GM21825 (cell line): ENCODE data around the gene IQCN.

Source experiments
- ATAC-seq: cut with Tn5 transposase; IDR thresholded peaks from one replicate; pipeline ENCODE4 v1.9.1; 2021; ENCODE audit warnings: mild to moderate bottlenecking, moderate library complexity; ENCODE audit not compliant: unreplicated experiment

IQCN gene

DNA sequence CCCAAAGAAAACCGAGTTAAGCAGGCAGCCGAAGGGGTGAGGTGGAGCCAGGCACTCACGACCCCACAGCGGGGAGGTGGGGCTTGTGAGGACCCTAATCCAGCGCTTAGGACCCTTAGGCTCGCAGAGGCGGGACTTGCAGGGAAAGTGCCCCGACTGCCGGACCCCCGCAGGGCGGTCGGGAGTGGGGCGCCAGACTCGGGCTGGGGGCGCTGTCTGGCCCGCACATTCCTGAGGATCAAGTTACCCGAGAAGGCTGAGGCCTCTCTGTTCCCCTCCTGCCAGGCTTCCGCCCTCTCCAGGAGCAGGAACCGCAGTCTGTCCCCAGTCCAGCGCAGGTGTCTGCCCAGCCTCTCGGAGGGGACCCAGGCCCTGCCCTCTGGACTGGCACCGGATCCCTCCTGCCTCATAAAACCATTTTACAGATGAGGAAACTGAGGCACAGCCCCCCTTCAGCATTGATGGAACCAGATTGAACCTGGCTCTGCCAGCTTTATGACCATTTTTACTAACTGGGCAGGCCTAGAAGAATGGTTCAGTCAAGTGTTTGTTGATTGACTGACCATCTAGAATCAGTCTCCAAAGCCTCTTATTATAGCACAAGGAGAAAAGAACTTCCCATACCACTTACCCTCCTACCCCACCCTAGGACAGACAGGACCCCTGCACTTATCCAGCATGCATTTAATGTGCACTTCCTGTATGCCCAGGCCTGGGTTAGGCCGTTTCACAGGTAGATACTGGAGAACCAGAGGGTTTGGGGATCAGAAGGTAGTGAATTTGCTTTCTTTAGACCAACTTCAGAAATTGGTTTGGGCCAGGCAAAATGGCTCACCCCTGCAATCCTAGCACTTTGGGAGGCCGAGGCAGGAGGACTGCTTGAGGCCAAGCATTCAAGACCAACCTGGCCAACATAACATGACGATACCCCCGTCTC lies 13.9 kb upstream of the IQCN start:
- ATAC-seq: no peak

DNA sequence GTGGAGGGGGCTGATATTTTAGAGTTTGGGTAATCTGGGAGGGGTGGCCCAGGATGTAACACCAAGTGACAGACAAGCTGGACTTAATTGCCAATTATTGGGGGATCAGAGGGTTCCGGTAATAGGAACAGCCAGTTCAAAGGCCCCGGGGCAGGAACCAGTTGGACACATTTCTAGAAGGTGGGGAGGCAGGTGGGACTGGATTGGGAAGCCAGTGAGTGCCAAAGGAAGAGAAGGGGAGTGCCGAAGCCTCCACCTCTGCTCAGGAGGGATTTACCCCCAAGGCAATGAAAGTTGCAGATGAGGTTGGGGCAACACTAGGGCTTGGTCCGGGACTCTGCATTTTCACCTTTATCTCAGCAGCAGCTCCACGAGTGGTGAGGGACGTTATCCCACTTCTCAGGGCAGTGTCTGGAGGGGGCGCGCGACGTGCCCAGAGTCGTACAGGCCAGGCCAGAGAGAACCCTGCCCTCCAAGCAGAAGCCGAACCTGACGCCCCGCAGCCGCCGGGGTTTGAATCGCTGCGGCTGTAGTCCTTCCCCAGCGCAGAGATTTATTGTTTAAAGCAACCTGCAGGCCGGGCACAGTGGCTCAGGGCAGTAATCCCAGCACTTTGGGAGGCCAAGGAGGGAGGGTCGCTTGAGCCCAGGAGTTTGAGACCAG lies 12.9 kb upstream of the IQCN start:
- ATAC-seq: no peak

DNA sequence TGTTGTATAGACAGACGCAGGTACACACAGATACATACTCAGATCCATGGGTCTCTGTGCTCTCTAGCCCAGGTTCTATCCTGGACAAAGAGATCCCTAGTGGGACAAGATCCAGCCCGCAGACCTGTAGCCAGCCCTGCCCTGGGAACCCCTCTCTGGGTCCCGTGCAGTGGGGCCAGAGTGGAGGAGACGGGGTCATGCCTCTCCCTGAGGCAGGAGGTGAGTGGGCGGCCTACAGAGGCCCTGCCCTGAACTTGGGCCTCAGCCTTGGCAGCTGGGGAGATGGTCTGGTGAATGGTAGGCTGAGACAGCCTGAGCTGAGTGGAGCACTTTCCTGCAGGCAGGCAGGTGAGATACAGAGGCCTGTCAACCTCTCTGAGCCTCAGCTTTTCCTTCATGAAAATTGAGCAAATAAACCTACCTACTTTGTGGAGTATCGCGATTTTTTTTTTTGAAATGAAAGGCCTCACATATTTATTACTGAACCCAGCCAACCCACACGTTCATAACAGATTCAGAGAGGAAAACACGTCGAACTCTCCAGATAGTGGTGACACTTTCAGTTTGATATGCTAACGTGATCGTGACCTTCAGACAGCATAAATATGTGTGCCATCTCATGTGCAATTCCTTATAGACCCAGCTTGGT lies 10.6 kb upstream of the IQCN start:
- no peak for ATAC-seq

DNA sequence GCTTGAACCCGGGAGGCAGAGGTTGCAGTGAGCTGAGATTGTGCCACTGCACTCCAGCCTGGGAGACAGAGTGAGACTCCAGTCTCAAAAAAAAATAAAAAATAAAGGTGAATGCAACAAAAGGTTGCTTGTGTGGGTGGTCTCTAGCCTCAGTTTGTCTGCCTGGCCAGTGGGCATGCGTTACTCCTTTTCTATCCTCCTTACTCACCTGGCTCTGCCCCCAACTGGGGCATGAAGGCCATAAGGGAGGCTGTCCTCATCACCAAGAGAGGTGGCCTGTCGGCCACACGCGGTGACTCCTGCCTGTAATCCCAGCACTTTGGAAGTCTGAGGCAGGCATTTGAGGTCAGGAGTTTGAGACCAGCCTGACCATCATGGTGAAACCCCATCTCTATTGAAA lies 9.1 kb upstream of the IQCN start:
- no peak for ATAC-seq

DNA sequence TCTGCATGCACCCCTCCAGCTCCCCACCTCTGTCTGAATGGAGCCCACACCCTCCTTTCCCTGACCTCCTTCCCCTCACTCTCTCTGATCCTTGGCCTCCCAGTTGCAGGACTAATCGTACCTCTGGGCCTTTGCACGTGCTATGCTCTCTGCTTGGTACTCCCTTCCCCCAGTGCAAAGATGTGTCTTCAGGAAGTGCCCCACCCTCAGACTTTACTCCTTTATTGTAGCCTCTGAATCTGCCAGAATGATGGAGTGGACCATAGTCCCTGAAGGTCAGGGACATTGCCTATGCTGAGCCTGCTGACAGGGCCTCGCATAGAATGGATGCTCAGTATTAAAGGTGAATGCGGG lies 8.5 kb upstream of the IQCN start:
- ATAC-seq: no peak

DNA sequence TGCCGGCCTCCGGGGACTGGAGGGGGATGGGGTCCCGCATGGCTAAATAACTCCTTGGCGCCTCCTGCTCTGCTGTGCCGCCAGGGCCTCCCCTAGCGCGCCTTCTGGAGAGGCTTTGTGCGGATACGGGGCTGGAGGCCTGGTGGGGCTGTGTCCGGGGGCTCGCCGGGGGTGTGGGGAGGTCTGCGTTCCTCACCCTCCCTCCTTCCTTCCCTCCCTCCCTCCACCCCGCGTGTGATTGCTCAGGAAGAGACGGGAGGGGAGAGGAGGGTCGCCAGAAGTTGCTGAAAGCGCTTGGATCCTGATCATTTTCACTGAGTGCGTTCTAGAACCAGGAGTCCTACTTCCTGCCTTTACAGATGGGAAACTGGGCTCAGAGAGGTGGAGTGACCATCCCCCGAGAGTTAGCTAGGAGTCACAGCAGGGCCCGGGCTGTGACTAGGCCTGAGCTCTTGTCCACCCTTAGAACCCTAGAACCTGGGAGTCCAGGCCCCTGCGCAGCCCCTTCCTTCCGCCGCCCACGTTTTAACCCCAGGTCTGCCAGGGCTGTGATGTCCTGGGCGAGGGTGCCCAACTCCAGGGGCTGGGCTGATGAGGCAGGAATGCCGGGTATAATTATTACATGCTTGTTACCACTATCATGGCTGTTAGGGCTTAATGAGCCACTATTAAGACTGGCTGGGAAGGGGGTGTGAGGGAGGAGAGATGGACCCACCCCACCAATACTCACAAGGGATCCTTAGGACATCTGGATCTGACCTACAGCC lies 8.0 kb upstream of the IQCN start:
- no peak for ATAC-seq

DNA sequence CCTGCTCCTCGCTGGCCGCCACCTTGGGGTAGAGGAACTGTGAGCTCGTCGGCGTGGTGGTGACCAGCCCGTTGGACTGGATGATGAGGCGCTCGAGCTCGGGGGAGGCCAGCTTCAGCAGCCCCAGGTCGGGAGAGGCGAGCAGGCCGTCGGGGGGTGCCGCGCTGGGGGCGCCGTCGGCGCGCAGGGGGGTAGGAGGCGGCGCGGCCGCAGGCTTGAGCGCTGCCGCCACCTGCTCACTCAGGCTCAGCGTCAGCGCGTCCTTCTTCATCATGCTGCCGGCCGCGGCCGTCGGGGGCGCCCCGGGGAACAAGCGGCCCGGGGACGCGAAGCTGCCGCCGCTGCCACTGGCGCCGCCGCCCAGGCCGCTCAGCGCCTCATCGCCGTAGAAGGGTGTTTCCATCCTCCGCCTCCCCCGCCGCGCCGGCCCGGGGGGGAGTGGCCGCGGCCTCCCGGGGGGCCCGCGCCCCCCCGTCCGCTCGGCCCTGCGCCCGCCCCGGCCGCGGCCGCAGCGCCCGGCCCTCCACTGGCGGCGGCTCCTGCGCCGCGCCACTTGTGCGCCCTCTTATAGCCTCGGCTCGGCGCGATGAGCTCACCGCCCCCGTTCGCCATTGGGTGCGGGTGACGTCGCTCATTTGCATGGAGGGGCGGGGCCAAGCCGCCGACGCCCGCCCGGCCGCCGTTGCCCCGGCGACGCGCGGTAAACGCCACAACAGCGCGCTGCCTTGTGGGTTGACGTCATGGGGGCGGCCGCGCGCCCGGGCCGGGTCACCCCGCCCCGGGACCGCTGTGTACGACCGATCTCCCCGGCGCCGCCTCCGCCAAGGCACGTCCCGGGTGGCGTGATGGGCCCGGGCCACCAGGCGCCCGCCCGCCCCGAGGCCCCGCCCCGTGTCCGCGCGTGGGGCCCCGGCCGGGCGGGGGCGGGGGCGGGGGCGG lies 7.1 kb upstream of the IQCN start, which contains the start of gene JUND:
Gene JUND (minus strand): TSS at position 541 of the 939 bp plus-strand sequence. CDS start 138 bp downstream, at position 403.
- peak; percentile 59 for ATAC-seq

DNA sequence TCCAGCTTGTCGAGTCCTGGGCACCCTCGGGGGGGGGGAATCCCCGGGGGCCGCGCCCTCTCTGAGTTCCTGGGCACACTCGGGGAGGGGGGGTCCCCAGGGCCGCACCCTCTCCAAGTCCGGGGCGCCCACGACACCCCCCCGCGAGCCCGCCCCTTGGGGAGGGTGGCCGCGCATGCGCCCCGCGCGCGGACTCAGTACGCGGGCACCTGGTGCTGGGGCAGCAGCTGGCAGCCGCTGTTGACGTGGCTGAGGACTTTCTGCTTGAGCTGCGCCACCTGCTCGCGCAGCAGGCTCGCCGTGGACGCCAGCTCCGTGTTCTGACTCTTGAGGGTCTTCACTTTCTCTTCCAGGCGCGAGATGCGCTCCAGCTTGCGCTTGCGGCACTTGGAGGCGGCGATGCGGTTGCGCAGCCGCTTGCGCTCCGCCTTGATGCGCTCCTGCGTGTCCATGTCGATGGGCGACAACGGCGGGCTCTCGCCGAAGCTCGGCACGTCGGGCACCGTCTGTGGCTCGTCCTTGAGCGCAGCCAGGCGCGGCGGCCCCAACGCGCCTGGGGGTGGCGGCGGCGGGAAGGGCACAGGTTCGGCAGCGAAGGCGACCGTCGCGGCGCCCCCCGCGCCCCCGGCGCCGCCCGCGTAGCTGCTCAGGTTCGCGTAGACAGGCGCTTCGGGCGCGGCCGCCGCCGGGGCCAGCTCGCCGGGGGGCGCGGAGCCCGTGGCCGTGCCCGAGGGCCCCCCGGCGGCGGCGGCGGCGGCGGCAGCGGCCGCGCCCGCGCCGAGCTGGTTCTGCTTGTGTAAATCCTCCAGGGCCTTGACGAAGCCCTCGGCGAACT lies 6.2 kb upstream of the IQCN start:
- ATAC-seq: peak; percentile 14

DNA sequence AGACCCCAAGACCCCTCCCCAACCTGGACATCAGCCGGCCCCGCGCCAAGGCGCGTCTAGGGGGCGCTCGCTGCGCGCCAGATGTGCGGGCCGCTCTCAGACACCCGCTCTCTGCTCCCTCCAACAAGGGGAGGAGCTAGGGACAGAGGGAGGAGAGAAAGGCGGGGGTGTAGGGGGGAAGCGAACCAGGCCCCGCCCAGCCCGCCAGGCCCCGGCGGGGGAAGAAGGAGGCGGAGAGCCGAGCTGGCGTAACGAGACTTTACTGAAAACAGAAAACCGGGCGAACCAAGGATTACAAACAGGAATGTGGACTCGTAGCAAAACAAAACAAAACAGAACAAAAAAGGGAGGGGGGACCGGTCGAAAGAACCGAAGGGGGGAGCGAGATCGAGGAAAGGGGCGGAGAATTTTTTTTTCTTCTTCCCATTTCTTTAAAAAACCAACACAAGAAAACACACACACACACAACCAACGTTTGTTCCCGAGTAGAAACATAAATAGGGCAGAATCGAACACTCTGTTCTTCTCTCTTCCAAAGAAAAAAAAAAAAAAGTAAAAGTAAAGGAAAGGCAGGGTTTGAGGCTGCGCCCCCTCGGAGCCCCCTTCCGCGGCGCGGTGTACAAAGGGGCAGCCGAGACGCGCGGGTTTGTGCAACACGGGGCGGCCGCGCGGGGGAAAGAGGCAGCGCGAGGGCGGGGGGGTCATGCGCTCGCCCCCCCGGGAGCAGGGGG lies 5.4 kb upstream of the IQCN start:
- ATAC-seq: no peak

DNA sequence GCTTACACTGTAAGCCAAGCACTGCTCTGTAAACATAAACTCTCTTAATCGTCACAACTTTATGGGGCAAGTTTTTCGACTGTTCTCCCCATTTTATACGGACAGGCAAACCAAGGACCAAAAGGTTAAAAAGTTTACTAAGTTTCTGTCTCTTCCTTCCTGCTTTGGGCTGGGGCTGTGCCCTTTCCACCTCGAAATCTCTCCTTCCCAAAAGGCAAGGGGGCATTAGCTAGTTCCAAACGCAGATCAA lies 4.9 kb upstream of the IQCN start:
- no peak for ATAC-seq

DNA sequence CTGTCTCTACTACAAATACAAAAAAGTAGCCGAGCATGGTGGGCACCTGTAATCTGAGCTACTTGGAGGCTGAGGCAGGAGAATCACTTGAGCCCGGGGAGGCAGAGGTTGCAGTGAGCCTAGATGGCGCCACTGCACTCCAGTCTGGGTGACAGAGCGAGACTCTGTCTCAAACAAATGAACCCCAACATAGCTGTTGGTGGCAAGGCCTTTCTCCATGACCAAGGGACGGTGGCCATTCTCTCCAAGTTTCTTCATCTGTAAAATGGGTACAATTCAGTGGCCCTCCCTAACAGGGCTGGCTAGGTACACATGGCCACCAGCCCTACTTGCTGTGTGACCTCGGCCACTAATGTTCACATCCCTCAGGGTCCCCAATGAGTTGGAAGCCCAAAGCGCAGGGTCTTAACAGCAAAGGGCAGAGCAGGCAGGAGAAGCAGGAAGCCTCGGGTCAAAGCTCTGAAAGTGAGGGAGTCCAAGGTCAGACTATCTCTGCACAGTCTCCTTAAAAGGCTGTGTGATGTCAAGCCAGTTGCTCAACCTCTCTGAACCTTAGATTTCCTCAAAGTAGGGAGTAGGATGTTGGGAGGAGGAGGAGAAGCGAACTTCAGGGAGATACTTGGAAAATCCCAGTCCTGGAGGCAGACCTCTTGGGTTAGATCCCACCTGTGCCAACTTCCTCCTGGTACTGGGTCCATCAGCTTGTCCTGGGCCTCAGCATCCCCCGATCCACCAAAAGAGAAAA lies 4.4 kb upstream of the IQCN start:
- ATAC-seq: no peak

DNA sequence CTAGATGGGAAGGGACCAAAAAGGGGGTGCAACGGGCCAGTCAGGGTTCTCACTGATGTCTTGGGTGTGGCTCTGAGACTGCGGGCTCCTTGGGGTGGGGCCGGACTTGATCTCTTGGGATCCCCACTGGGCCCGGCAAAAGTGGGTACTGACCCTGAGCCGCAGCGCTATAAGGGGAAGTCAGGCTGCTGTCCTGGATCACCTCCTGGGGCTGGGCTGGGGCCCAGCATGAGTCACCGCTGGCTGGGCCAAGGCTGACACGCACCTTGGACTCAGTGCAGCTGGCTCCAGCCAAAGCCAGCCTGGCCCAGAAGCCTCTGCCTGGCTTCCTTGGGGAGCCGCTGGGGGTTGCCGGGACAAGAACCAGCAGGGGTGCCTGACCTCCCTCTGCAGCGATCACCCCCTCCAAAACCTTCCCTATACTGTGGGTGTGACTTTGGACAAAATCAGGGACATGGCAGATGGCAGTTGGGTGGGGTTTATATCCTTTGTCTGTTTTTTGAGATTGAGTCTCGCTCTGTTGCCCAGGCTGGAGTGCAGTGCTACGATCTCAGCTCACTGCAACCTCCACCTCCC lies 617 bp upstream of the IQCN start:
- no peak for ATAC-seq

DNA sequence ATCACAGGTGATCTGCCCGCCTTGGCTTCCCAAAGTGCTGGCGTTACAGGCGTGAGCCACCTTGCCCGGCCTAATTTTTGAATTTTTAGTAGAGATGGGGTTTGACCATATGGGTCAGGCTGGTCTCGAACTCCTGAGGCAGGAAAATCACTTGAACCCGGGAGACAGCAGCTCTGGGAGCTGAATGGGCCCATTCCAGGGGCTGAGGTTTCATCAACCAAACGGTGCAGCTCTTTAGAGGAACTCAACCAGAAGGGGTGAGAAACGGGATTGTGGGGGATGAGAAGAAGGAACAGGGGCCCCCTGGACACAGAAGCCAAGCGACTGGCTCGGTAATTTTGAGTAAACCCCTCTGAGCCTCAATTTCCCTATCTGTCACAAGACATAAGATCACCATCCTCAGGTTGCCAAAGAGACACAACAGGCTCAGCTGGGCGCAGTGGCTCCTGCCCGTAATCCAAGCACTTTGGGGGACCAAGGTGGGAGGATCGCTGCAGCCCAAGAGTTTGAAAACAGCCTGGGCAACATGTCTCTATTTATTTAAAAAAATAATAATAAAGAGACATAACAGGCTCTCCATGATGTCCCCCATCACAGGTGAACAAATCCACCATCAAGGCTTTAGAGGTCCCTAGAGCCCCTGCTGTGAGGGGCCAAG lies 562 bp downstream of the IQCN start:
- ATAC-seq: no peak

DNA sequence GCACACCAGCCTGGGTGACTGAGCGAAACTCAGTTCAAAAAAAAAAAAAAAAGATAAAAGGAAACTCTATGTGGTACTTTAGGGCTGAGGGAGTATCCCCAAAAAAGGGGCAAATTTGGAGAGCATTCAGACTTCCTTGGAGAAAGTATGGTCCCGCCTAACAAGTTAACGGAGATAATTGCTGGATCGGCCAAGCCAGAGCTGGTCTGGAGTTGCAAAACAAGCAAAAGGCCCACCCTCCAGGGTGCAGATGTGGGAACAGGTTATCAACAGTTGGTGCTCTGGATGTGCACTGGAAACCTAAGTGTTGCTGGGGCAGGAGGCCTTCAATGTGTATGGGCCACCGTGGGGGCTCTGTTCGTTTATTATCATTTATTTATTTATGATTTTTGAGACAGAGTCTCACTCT lies 2.8 kb downstream of the IQCN start:
- ATAC-seq: no peak

DNA sequence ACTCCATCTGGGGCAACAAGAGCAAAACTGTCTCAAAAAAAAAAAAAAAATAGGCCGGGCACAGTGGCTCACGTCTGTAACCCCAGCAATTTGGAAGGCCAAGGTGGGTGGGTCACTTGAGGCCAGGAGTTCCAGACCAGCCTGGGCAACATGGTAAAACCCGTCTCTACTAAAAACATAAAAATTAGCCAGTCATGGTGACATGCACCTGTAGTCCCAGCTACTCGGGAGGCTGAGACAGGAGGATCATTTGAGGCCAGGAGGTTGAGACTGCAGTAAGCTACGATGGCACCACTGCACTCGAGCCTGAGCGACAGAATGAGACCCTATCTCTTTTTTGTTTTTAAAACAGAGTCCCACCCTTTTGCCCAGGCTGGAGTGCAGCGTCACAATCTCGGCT lies 3.9 kb downstream of the IQCN start:
- no peak for ATAC-seq

DNA sequence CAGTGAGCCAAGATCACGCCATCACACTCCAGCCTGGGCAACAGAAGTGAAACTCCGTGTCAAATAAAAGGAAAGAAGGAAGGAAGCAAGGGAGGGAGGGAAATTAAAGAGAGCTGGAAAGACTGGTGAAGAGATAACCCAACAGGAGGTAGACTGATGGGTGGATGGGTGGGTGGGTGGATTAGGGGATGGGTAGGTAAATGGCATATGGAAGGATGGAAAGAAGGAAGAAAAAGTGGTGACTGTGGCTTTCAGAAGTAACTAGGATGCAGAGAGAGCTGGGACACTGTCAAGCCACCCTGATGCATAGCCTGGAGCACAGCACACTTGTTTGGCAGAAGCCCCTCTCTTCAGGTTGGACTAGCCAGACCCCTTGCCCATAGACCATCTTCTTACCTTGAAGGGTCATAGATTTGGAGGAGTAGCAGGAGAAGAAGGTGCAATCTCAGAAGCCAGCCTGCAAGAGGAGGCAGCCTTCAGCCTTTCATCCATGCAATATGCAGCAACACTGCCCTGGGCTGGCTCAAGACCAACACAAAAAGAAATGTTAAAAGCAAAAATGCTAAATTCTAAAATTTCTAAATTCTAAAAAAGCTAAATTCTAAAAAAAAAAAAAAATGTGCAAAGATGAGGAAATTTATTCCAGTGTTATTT lies 5.1 kb downstream of the IQCN start:
- no peak for ATAC-seq
